Chondrocyte (in vitro differentiated cells): ENCODE measurements around the gene PPP2R5A. TPM values are rescaled to one million over a fixed set of nuclear protein-coding genes. Genes with fewer than 3 reads are reported as not detected.

Experiments
- DNase-seq: peaks from one replicate; pipeline ENCODE4 v3.0.0; 2021; ENCODE audit warnings: mixed read lengths, low spot score
- H3K27ac Mint-ChIP-seq: one replicate; pipeline ENCODE4 v1.8.0; 2021; ENCODE audit warnings: mild to moderate bottlenecking, moderate library complexity, mixed read lengths; ENCODE audit not compliant: unreplicated experiment
- H3K27me3 Mint-ChIP-seq: 2 replicates; pipeline ENCODE4 v1.8.0; 2021; ENCODE audit warnings: low read depth, mixed read lengths
- H3K36me3 Mint-ChIP-seq: 2 replicates; pipeline ENCODE4 v1.8.0; 2021; ENCODE audit warnings: low read depth, mixed read lengths
- H3K4me1 Mint-ChIP-seq: 2 replicates; pipeline ENCODE4 v1.8.0; 2021; ENCODE audit warnings: low read depth, mild to moderate bottlenecking, mixed read lengths
- H3K4me3 Mint-ChIP-seq: one replicate; pipeline ENCODE4 v1.8.0; 2021; ENCODE audit warnings: mild to moderate bottlenecking, moderate library complexity, mixed read lengths; ENCODE audit not compliant: unreplicated experiment
- H3K9me3 Mint-ChIP-seq: 2 replicates; pipeline ENCODE4 v1.8.0; 2021; ENCODE audit warnings: low read depth, mixed read lengths
- total RNA-seq: library from RNA; stranded (reverse); gene quantifications from 3 replicates; pipeline ENCODE4 v1.2.1, GENCODE V29; 2021
- TF ChIP-seq, protein P1 (sequence below): fragments of 200-600 bp; sonication (generic); IDR thresholded peaks from 2 replicates; pipeline ENCODE4 v1.5.0; 2021; ENCODE audit warnings: antibody characterized with exemption, mild to moderate bottlenecking, moderate library complexity

Gene PPP2R5A
- total RNA-seq, 1 donor from 2014 or later, result 16.8 TPM

DNA sequence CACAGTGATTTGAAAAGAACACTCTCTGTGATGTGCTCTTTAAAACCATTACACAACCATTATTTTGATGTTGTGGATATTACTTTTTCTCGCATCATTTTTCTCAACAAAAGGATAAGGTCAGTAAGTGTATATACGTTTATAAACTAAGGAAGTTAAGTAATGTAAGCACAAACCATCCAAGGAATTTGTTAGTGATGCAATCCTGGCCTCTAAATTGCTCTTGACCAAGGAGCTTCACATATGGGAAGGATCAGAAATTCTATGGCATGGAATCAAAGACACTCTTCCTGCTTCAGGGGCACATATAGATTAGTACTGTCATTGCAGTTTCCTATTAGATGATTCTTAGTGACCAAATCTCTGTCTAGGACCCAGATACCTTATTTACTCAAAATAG, 3.6 kb upstream of the PPP2R5A start:
- Mint-ChIP-seq H3K4me3 (no peak overlapping the region), H3K27me3 (no peaks in the 10 kb centered on the region), H3K27ac (no peak overlapping the region), H3K36me3 (no peaks in the 10 kb centered on the region), H3K4me1 (peaks cover 18% of the 10 kb centered on the region), H3K9me3 (peaks cover 5% of the 10 kb centered on the region)
- no peak for DNase-seq
- TF ChIP-seq, protein P1, sequence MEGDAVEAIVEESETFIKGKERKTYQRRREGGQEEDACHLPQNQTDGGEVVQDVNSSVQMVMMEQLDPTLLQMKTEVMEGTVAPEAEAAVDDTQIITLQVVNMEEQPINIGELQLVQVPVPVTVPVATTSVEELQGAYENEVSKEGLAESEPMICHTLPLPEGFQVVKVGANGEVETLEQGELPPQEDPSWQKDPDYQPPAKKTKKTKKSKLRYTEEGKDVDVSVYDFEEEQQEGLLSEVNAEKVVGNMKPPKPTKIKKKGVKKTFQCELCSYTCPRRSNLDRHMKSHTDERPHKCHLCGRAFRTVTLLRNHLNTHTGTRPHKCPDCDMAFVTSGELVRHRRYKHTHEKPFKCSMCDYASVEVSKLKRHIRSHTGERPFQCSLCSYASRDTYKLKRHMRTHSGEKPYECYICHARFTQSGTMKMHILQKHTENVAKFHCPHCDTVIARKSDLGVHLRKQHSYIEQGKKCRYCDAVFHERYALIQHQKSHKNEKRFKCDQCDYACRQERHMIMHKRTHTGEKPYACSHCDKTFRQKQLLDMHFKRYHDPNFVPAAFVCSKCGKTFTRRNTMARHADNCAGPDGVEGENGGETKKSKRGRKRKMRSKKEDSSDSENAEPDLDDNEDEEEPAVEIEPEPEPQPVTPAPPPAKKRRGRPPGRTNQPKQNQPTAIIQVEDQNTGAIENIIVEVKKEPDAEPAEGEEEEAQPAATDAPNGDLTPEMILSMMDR, result no peak

DNA sequence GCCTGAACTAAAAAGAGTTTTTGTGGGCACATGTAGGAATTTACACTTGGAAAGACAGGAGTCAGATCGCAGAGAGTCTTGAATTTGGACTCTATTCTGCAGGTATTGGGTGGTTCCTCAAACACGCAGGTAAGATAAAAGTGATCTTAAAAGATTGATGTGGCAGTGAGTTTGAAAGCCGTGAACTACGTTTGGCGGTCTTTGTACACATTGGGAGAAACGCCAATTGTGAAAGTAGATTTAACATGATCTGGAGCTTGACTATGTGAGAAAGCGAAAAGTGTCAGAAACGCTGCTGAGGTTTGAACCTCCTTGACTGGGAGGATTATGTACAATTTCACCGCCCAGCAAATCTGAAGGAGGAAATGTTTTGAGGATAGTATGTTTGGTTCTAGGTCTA, 1.5 kb upstream of the PPP2R5A start:
- Mint-ChIP-seq H3K4me3 (peak overlapping the region; percentile 95), H3K27me3 (no peaks in the 10 kb centered on the region), H3K36me3 (no peaks in the 10 kb centered on the region), H3K4me1 (peaks cover 35% of the 10 kb centered on the region), H3K9me3 (peaks cover 5% of the 10 kb centered on the region), H3K27ac (no peak overlapping the region)
- TF ChIP-seq, protein P1, result no peak
- no peak for DNase-seq

DNA sequence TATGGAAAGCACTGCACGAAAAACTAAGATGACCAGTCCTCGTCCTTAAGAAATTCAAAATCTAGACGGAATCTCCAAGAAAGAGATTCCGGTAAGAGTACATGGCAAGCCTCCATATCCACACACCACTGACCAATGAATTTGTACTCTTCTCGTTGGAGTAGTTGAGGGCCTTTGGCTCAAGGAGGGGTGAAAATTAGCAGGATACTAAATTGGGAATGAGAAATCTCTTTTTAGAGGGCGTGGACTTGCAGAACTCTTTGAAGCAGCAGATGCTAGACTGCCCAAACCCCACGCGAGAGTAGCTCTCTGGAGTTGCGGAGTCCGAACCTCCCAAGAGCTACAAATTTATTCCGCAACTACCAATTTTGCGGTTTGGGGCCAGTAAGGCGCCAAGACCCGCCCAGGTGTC, 872 bp upstream of the PPP2R5A start:
- H3K27ac Mint-ChIP-seq, result peak overlapping the region; percentile 95
- DNase-seq, result no peak
- H3K27me3 Mint-ChIP-seq, result no peaks in the 10 kb centered on the region
- peak overlapping the region; percentile 95 for H3K4me3 Mint-ChIP-seq
- no peaks in the 10 kb centered on the region for H3K36me3 Mint-ChIP-seq
- peaks cover 39% of the 10 kb centered on the region for H3K4me1 Mint-ChIP-seq
- TF ChIP-seq, protein P1, result no peak
- H3K9me3 Mint-ChIP-seq, result peaks cover 5% of the 10 kb centered on the region

DNA sequence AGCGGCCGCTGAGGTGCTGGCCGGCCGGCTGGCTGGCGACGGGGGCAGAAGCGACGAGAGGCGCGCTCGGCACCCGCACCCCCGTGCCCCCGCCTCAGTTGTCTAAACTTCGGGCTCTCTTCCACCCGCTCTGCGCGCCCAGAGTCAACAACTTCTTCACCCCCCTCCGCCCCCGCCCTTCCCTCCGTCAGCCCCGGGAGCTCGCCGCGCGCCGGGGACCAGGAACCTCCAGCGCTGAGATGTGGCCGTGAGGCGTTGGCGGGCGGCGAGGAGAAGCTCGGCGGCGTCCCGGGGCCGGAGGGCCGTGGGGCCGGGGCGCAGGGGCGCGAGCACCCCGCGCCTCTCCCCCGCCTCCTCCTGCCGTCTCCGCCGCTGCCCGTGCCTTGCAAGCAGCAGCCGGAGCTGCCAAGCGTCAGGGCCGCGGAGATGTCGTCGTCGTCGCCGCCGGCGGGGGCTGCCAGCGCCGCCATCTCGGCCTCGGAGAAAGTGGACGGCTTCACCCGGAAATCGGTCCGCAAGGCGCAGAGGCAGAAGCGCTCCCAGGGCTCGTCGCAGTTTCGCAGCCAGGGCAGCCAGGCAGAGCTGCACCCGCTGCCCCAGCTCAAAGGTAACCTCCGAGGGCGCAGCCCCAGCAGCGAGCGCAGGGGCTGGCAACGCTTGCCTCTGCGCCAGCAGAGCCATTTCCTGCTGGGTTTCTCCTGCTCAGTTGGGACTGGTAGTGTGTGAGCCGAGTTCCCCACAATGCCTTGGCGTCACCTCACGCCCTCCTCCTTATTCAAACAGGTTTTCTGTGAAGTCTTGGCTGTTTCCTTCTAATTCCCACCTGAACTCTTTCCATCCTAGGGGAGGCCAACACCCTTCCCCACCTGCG, 710 bp downstream of the PPP2R5A start:
- H3K4me3 Mint-ChIP-seq, result peak overlapping the region; percentile 95

DNA sequence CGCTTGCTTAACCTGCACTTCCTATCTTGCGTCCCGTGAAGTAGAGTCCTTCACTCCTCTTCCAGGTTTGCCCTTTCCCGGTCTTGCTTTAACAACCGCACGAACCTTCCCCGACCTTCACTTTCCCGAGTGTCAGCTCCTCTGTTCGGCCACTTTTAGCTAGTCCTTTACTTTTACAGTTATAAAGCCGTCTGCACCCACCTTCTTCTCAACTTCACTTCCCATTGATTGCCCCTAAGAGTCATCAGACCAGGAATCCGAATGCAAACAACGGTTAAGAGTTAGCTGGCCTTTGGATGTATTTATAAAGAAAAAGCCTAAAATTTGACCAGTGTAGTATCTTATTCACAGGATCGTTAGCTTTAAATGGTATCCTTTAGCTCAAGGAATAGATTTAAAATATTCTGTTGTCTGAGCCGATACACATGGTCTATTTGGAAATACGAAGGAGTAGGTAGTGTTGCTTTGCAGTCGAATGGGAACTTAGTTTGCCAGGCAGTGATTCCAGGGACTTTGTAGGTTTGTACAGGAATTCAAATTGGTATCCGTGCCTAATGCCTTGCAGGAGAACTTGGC, 1.4 kb downstream of the PPP2R5A start:
- Mint-ChIP-seq H3K9me3 (no peaks in the 10 kb centered on the region), H3K27ac (peak overlapping the region; percentile 91), H3K27me3 (no peaks in the 10 kb centered on the region), H3K4me3 (peak overlapping the region; percentile 85), H3K4me1 (peaks cover 46% of the 10 kb centered on the region), H3K36me3 (no peaks in the 10 kb centered on the region)
- TF ChIP-seq, protein P1, result no peak
- no peak for DNase-seq

More for the DNA sequence above, 710 bp downstream of the PPP2R5A start:
- peaks cover 44% of the 10 kb centered on the region for H3K4me1 Mint-ChIP-seq
- no peaks in the 10 kb centered on the region for H3K9me3 Mint-ChIP-seq
- DNase-seq, result no peak
- H3K27ac Mint-ChIP-seq, result peak overlapping the region; percentile 91
- TF ChIP-seq, protein P1, result no peak
- no peaks in the 10 kb centered on the region for H3K36me3 Mint-ChIP-seq
- H3K27me3 Mint-ChIP-seq, result no peaks in the 10 kb centered on the region
